Endometrial microvascular endothelial cells (primary cell): ENCODE results near the gene AFAP1L2. TPM values are rescaled to one million over a fixed set of nuclear protein-coding genes. Genes with fewer than 3 reads are reported as not detected.
"Not testable (repeated sequence)": the region's sequence is repeated elsewhere in the genome, so short reads cannot be mapped to it uniquely, and the experiment has no call there.

ENCODE experiments used
- in situ Hi-C: cut with HindIII; loops from 2 replicates; pipeline ENCODE4 v1.10.0; 2017; ENCODE audit warnings: low sequenced_read_pairs, low pct_unique_long_range_greater_than_20kb; ENCODE audit errors: inconsistent ontology term
- total RNA-seq: library from RNA; depleted of rRNA; stranded (reverse); fragments of >200 nt; gene quantifications from one replicate; pipeline ENCODE4 v1.2.3, GENCODE V29; 2015; ENCODE audit errors: inconsistent ontology term

The AFAP1L2 gene
- total RNA-seq, 1 donor from 2014 or later: 0.09 TPM

DNA sequence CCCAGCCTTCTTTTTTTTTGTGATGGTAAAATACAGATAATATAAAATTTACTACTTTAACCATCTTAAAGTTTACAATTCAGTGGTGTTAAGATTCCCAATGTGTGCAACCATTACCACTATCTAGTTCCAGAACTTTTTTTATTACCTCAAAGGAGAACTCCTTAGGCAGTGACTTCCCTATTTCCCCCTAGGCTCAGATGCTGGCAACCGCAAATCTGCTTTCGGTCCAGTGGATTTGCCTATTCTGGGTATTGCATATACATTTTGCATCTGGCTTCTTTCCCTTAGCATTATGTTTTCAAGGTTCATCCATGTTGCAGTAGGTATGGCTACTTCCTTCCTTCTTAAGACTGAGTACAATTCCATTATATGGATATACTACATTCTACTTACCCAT, 56.5 kb downstream of the AFAP1L2 start:
- in situ Hi-C loops: no loop called here

DNA sequence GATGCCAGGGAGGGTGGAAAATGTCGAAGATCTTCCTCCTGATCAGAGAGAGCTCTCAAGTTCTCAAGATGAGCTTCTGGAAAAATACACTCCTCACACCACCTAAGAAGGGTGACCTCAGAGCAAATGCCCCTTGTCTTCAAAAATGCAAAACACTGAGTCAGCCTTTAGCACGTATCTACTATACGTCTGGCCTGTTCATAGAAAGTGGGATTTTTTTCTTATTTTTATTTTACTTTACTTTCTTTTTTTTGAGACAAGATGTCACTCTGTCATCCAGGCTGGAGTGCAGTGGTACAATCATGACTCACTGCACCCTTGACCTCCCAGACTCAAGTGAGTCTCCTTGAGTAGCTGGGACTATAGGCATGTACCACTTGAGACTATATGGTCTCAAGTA, 57.1 kb downstream of the AFAP1L2 start:
- in situ Hi-C loops: no loop called here

DNA sequence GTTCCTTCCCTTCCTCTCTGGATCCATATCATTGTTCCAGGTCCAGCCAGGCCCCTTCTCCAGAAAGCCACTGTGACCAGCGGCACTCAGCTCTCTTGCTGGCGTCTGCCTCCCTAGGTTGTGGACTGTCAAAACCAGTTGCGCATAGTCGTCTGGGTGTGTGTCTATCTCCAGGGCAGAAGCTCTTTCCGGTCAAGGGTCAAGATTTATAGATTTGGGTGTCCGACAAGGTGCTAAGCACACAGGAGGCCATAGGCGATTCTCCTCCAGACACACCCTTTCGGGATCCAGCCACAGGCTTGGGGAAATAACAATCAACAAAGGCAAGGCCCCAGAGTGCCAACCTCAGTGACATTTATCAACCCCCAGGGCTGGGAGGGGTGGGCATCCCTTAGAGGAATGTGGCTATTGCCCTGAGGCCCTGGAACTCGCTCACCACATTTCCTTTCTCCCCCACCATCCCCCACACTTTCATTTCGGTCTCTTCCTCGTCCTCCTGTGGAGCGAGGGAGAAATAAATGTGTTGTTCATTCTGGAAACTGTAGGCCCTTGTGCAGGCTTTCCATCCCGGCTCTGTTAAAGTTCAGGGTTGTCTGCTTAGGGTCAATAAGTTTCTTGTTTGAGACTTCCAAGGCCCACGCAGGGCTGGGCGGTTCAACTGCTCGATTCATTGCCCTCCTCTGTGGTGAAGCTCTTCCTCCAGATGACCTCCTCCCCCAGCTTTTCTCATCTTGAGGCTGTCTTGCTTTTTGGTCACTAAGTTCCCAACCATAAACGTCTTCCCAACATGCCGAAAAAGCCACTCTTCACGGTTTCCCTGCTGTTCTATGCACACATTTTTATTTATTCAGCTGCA, 57.9 kb downstream of the AFAP1L2 start:
- in situ Hi-C loops: no loop called here

DNA sequence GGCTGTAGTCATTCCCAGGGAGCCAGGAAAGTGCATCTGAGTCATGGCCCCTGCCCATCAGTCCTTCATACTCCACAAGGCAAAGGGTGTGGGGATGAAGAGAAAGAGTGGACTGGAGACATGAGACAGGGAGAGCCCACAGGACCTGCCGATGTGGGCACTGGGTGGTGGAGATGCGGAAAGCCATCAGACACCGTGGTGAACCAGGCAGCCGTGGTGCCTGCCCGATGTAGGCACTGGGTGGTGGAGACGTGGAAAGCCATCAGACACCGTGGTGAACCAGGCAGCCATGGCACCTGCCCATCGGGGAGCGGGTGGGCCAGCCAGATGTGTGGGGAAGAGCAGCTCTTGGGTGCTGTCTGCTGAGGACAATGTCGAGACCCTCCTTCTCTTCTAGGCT, 58.6 kb downstream of the AFAP1L2 start:
- in situ Hi-C loops: no loop called here

DNA sequence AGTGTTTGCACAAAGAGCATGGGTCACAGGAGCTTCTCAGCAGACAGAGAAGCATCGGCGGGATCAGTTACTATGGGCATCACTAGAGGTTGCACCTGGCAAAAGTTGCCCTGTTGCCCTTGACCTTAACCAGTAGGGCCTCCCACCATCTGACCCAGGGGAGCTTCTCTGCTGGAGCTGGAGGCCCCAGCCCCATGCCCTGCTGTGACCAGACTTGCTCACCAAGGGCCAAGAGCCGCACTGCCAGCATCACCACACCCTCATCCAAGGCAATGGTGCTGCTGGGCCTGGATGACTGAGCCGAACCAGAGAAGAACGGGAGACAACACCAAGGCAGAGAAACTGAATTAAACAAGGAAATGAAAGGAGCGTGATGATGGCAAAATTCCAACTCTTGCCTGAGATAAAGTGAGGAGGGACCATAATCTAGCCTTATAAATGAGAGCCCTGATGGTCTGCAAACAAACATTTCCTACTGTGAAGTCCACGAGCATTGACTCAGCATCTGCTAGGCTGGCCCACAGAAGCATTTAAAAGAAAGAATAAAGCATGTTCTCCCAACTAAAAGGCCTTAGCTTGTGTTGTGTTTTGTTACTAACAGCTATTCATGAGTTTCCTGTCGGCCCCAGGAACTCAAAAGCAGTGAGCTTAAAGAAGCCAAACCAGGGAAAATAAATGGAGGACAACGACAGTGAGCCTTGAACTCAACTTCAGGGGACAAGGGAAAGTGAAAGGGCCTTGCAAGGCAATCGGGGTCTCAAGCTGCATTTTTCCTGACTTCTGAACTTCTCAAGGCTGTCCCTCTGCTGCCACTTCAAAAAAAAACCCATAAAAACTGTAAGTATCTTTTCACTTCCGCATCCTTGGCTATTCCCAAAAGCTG, 60.4 kb downstream of the AFAP1L2 start:
- in situ Hi-C loops: no loop called here

DNA sequence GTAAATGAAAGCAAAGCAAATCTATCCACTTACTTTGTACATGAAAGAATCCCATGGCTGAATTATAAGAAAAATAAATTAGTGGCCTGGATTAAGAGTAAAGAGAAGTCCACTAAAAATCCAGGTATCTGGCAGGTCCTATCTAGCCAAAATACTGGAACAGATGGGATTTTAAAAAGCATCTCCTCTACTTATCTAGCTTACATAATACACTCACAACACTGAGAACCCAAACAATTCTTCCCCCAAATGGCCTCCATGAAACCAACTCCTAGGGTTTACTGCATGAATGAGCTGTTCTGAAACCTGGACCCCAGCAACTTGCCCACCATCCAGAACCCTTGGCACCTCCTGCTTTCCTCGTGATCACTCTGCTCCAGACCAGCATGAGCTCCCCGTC, 61.3 kb downstream of the AFAP1L2 start:
- in situ Hi-C loops: no loop called here

DNA sequence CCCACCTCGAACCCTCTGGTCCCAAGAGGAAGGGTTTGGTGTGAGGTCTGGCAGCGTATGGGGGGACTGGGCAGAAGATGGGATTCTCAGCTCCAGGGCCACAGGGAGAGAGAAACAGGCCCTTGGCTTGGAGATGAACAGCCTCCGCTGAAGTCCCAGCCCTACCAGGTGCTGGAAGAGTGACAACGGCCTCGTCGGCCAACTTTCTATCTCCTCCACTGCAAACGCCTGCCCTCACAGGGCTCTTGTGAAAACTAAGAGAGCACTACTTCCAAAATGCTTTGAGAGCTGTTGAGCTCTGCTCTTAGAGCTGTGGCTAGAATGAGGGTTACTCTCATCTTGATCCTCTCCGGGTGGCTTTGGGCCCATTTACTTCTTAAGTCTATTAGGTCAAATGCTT, 63.5 kb downstream of the AFAP1L2 start:
- in situ Hi-C loops: no loop called here

DNA sequence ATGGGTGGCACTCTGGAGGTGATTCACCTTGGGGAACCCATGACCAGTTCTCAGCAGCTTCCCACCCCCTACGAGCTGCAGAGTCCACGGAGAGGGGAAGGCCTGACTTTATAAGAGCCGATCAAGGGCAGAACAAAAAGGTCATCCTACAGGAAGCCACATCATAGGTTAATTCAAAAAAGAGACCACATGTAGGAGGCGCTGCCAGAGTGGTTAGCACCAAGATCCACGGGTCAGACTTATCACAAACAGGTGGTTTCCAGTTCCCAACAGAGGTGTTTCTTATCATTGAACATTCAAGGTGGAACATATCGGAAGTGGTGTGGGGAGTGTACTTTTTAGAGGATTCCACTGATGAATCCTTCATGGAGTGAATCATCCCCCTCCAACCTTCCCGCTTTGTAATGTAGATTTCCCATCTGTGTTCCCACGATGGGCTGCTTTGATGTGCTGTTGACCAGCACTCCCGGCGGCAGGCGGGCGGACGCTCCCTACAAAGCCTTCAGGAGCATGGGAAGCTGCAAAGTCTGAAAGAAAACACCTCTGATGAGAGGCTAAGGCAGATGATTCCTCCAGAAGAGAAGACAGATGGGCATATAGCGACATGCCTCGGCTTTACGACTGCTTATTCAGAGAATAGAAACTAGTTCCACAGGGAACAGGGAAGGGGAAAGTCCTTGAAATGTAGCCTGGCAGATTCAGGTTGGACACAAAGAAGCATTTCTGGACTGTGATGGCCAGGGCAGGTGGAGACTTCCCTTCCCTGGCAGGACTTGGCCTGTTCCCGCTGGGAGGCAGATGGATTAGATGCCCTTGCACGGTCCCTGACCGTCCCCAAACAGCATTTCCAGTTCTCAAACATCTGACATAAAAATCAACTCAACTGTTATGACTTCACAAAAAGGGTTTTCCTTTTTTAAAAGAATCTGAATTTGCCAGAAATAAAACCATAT, 66.5 kb downstream of the AFAP1L2 start:
- in situ Hi-C loops: no loop called here

DNA sequence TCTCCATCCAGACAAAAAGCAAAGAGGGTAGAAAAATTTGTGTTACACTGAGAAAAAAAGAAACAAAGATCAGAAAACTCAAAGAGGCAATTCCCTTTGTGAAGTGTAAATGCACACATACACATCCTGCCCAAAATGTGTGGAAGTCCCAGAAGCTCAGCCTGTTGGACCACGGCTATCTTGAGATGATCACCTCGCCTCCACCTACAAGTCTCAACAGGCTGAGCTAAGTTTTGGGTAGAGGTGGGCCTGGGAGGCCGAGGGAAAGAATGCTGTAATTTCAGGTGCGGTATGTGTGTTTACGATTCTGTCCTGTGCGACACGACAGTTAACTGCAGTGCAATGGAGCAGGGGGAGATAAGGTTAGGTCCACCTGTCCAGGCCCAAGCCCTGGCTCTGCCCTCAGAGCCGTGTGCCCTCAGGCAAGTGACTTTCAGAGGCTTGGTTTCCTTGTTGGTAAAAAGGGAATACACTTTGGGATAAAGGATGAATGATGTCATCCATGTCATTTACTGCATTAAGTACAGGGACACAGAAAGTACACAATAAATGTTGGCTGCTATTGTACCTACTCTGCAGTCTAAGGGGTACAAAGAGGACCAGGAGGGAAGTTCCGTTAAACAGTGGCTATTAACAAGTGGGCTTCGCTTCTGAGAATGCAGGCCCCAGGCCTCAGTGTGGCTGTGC, 67.3 kb downstream of the AFAP1L2 start:
- in situ Hi-C loops: no loop called here

DNA sequence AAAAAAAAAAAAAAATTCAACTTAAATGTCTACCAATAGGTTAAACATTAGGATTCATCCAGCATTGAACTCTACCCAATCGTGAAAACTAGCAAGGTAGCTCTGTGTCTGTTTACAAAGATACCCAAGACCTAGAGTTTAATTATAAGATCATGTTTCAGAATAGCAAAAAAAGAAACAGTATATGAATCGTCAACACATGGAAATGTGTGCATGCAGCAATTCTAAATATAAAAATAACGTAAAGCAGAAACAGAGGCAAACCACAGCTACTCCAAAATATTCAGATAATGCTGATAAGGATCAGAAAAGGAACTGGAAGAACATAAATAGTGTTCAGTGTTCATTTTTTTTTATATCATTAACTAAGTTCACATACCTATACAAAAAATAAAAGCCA, 68.7 kb downstream of the AFAP1L2 start:
- in situ Hi-C loops: no loop called here

DNA sequence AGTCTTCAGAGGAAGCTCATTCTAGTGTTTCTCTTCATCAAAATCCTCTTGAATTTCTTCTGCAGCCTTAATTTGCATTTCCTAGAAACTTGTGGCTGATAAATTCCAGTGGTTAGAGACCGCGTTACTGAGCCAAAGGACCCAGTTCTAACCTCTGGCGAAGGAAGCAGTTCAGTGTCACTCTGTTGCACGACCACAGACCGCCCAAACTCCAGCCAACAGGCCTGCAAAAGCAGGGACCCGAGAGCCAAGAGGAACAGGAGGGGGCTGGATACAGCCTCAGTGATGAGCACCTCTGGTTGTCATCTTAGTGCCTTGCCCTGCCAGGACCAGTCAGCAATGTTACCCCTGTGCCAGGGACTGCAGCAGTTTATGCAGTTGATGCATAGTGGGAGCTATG, 70.0 kb downstream of the AFAP1L2 start:
- in situ Hi-C loops: no loop called here

DNA sequence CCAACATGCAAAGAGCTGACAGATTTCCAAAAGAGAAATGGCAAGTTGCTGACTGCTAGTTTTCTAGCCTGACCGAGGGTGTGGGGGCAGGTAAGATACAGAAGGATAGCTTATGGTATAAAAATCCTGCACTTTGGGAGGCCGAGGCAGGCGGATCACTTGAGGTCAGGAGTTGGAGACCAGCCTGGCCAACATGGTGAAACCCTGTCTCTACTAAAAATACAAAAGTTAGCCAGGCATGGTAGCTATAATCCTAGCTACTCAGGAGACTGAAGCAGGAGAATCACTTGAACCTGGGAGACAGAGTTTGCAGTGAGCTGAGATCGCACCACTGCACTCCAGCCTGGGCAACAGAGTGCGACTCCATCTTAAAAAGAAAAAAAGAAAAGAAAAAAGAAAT, 70.9 kb downstream of the AFAP1L2 start:
- in situ Hi-C loops: not testable (repeated sequence)

DNA sequence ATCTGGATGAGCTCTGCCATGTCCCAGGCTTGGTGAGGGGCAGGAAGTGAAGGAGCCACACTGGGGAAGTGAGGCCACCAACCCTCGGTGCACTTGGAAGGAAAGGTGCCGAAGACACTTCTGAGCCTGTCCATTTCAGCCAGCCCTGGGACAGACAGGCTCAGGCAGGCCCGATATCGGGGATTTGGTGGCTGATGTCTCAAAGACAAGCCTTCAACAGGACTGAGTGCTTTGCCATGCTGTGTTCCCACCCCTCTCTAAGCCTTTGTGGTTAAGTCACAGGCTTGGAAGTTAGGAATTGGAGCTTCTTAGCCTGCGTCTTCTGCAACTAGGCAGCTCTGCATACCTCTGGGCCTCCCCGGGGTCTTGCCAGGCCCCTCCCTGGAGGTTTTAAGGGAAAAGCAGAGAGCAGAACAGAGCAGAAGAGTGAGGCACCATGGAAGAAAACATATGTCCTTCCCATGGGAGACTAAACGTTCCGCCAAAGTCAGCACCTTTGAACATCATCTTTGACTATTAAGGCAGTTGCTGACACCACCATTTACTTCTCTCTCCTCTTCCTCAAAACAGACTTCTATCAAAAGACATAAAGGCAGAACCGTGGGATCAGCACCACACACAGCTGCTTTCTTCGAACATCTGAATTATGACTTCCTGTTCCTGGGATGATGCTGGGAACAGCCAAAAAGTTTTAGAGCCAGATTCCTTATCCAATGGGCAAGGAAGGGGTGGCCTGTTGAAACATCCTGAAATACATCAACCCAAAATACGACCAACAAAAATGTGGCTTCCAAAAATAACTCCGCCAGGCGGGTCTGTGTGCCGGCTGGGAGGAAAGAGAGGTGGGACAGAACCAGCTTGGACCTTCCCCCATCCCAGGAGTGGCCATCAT, 71.8 kb downstream of the AFAP1L2 start:
- in situ Hi-C loops: no loop called here

DNA sequence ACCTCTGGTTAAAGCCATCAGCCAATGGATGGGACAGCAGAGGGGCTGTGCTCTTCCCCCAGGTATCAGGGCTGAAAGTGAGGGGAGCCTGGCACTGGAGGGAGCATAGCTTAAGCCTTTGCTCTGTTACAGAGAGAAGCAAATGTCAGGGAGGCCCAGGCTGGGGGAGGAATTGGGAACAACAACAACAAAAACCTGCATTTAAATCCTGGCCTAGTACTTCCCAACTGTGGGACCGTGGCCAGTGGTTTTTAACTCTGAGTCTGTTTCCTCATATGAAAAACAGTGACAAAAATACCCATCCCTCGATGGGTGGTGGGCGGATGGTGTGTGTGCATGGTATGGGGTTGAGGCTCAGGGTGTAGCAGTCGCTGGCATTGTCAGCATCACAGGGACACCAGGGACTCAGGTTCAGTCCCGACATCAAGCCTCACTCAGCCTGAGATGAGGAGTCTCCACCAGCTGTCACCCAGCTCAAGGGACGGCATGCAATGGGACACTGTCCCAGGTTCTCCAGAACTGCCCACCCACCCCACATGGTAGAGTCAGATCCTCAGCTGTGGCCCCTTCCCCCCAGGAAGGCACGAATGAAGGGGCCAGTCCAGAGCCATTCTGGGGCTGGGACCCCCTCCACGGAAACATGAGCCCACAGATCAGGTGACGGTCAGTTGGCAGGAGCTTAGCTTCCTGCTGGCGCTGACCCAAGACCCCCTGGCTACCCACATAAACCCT, 74.5 kb downstream of the AFAP1L2 start:
- in situ Hi-C loops: no loop called here

DNA sequence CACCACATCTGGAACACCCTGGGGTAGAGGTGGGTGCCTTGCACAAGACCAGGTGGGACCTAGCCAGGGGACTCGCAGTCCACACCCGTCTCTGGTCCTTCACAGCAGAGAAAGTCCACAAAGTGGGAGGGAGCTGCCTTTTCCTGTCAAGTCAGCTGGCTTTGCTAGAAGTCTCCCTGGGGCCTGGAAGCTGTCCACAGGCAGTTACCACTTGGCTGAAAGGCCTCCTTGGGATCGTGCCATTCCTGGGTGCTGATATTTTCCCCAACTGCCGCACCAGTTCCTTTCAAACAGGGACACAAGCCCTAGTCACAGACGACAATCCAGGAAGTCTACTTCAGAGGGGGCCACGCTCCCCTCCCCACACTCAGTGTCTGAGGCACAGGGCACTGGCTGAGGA, 75.4 kb downstream of the AFAP1L2 start:
- in situ Hi-C loops: no loop called here

DNA sequence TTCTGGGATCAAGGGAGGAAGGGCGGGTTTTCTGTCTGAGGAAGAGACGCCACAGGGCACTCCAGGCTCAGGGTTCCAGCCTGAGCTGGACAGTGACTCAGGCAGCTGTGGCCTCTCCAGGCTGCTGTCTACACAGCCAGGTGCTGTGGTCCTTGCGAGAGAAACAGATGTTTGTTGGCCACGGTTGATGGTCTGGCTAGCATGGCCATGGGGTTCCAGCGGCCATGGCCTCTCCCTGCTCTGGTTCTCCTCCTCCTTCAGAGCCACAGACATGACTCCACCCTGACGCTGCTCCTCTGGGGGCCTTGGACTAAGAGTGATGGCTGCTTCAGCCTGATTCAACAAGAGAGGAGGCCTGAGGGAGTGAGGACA, 75.9 kb downstream of the AFAP1L2 start:
- in situ Hi-C loops: no loop called here
